Ascending aorta (tissue), 2 donors: ENCODE measurements around the gene POU2AF3. TPM values are rescaled to one million over a fixed set of nuclear protein-coding genes. Genes with fewer than 3 reads are reported as not detected.
"Not testable (repeated sequence)": the region's sequence is repeated elsewhere in the genome, so short reads cannot be mapped to it uniquely, and the experiment has no call there.

Experiments used
- DNase-seq, 2 donors: peaks; one replicate each; pipeline ENCODE4 v3.0.0-alpha.2; 2019; ENCODE audit warnings: low spot score in 2 of 2
- H3K27ac ChIP-seq, 2 donors: fragments of 200-600 bp; sonication (generic); one replicate each; pipeline ENCODE4 v1.5.1; 2016 to 2017; ENCODE audit warnings: mild to moderate bottlenecking in 1 of 2
- H3K27me3 ChIP-seq: fragments of 200-600 bp; sonication (generic); one replicate; pipeline ENCODE4 v1.5.1; 2017
- H3K36me3 ChIP-seq, 2 donors: fragments of 200-600 bp; sonication (generic); one replicate each; pipeline ENCODE4 v1.5.1; 2016
- H3K4me1 ChIP-seq, 2 donors: fragments of 200-600 bp; sonication (generic); one replicate each; pipeline ENCODE4 v1.5.1; 2016 to 2017; ENCODE audit warnings: mild to moderate bottlenecking in 1 of 2
- H3K4me3 ChIP-seq, 2 donors: fragments of 200-600 bp; sonication (generic); one replicate each; pipeline ENCODE4 v1.5.1; 2016 to 2017; ENCODE audit warnings: mild to moderate bottlenecking in 1 of 2
- H3K9me3 ChIP-seq, 2 donors: fragments of 200-600 bp; sonication (generic); one replicate each; pipeline ENCODE4 v1.5.1; 2016
- intact Hi-C: fragments of 100-400 bp; cut with DNase I; formaldehyde crosslinking; loops from one replicate; pipeline ENCODE4 v1.15.1; 2023
- total RNA-seq: library from RNA; depleted of rRNA; stranded (reverse); fragments of >200 nt; gene quantifications from one replicate; pipeline ENCODE4 v1.1.0, GENCODE V29; 2016
- TF ChIP-seq, protein P1 (sequence below), 3 experiments: fragments of 200-600 bp in 2 of 3; fragments of 450-650 bp in 1 of 3; sonication (generic) in 2 of 3; IDR thresholded peaks; one replicate each; pipeline ENCODE4 v1.5.1; 2016 to 2019; ENCODE audit warnings: antibody characterized with exemption in 3 of 3, mild to moderate bottlenecking in 1 of 3, moderate library complexity in 1 of 3

The POU2AF3 gene
- total RNA-seq, 1 donor from 2014 or later: not detected

DNA sequence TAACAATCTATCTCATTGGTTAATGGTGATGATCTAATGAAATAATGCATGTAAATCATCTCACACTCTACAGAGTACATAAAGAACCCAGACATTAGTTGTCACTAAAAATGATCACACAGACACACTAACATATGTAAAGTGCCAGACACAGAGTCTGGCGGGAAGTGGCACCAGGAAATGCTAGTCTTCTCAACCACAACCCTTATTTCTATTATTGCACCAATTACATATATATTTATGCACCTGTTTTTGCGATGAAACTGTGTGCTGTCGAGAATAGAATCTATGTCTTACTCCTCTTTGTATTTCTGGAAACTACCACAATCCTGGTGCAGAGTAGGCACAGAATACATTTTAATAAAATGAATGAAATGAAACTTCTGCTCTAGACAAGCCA, 25.9 kb upstream of the POU2AF3 start:
- Histone ChIP-seq H3K36me3 (no peaks in the 10 kb centered on the region), H3K27ac (no peak overlapping the region), H3K4me1 (no peaks in the 10 kb centered on the region), H3K27me3 (no peaks in the 10 kb centered on the region), H3K4me3 (no peak overlapping the region), H3K9me3 (no peaks in the 10 kb centered on the region)
- DNase-seq: no peak
- intact Hi-C loops: no loop called here
- TF ChIP-seq, protein P1, sequence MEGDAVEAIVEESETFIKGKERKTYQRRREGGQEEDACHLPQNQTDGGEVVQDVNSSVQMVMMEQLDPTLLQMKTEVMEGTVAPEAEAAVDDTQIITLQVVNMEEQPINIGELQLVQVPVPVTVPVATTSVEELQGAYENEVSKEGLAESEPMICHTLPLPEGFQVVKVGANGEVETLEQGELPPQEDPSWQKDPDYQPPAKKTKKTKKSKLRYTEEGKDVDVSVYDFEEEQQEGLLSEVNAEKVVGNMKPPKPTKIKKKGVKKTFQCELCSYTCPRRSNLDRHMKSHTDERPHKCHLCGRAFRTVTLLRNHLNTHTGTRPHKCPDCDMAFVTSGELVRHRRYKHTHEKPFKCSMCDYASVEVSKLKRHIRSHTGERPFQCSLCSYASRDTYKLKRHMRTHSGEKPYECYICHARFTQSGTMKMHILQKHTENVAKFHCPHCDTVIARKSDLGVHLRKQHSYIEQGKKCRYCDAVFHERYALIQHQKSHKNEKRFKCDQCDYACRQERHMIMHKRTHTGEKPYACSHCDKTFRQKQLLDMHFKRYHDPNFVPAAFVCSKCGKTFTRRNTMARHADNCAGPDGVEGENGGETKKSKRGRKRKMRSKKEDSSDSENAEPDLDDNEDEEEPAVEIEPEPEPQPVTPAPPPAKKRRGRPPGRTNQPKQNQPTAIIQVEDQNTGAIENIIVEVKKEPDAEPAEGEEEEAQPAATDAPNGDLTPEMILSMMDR (IDR thresholded peaks at IDR 0.05): no peak

DNA sequence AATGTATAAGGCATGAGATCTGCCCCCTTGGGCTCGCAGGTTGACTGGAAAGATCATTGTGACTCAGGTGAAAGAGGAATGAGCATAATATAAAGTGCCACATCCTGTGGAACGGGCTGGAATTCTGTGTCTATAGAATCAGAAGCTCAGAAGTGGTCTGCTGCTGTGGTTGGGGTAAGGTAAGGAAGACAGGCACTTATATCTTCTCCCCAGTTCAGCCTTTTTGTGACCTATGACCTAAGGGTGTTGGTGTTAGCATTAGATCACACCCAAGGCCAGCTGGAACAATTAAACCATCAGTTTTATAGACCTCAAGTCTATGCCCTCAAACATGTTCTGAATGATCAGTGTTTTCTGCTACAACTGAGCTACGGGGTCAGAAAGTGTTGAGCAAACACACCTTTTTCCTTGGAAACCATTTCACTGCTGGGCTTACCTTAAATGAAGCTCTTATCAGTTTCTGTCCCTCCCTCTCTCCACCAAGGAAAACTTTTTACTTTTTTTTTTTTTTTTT, 15.7 kb upstream of the POU2AF3 start:
- H3K27me3 ChIP-seq: no peaks in the 10 kb centered on the region
- no peaks in the 10 kb centered on the region for H3K36me3 ChIP-seq
- no peak overlapping the region for H3K27ac ChIP-seq
- H3K9me3 ChIP-seq: no peaks in the 10 kb centered on the region
- intact Hi-C loops: loop anchor here (1.0 kb wide), 2 partner anchors 141 to 164 kb away; no protein-coding TSS in a partner anchor
- no peak overlapping the region for H3K4me3 ChIP-seq
- no peak for DNase-seq
- no peaks in the 10 kb centered on the region for H3K4me1 ChIP-seq
- TF ChIP-seq, protein P1 (IDR thresholded peaks at IDR 0.05): no peak

DNA sequence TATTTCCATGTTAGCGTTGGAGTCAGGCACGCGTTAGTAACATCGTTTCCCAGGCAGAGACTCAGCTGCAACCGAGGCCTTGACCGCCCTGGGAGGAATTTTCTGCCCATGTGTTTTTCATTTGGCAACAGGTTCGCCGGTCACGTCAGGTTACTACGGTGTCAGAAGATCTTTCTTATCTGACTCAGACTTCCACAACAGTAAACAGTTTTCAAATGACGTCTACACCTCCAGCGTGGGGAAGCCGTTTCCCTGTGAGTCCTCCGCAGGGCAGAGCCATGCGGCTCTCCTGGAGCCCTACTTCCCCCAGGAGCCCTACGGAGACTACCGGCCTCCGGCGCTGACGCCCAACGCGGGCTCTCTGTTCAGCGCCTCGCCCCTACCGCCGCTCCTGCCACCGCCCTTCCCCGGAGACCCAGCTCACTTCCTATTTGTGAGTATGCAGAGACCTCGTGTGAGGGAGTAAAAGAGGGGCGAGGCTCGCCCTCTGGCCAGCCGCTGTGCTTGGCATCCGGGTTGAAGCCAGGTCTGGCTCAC, 14.3 kb upstream of the POU2AF3 start:
- H3K9me3 ChIP-seq: no peaks in the 10 kb centered on the region
- TF ChIP-seq, protein P1 (IDR thresholded peaks at IDR 0.05): no peak
- H3K27me3 ChIP-seq: no peaks in the 10 kb centered on the region
- no peak overlapping the region for H3K27ac ChIP-seq
- no peaks in the 10 kb centered on the region for H3K36me3 ChIP-seq
- no peak overlapping the region for H3K4me3 ChIP-seq
- H3K4me1 ChIP-seq: no peaks in the 10 kb centered on the region
- intact Hi-C loops: loop anchor here (1.0 to 2.0 kb wide), 3 partner anchors 15 to 162 kb away; partner anchors contain the start of gene POU2AF3
- DNase-seq: no peak

DNA sequence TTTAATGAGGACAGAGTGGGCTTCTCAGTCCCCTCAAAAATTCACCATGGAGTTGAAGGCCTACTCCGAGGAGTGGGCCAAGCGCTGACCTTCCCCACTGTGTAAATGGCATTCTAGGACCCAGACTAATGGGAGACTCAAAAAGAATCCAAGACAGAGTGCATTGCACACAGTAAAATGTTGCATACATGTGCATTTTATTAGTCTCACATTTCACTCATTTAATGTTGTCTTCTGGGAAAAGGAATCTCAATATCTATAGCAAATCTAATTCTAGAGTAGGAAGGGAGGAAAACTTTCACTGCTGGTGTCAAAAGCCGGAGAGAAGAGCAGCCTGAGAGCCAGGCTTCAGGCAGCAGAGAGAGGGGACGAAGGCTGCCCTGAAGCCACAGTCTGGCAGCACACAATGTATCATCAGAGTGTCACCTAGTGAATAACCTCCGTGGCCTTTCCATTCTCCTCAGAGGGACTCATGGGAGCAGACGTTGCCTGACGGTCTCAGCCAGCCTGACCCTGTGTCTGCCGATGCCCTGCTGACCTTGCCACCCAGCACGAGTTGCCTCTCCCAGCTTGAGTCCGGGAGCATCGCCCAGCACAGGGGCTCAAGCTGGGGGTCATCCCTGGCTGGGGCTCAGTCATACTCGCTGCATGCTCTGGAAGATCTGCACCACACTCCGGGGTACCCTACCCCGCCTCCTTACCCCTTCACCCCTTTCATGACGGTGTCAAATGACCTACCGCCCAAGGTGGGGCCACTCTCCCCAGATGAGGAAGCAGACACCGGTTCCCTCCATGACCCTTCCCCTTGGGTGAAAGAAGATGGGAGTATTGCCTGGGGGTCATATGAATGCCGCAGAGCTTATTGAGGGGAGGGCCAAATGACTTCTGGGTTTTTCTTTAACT, 12.9 kb upstream of the POU2AF3 start:
- H3K36me3 ChIP-seq: no peaks in the 10 kb centered on the region
- no peaks in the 10 kb centered on the region for H3K9me3 ChIP-seq
- H3K4me3 ChIP-seq: no peak overlapping the region

DNA sequence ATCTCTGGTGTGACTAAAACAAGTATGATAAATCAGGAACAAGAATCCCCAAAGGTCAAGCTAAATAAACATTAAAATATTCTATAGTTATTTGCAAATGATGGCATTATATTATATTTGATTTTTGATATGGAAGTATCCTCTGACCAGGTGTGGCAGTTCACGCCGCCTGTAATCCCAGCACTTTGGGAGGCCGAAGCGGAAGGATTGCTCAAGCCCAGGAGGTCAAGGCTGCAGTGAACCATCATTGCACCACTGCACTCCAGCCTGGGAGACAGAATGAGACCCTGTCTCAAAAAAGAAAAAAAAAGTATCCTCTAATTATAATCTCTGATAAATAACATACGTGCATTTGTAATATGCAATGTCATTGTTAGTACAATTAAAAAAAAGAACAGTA, 6.6 kb upstream of the POU2AF3 start:
- TF ChIP-seq, protein P1 (IDR thresholded peaks at IDR 0.05): no peak
- H3K27ac ChIP-seq: no peak overlapping the region
- no peaks in the 10 kb centered on the region for H3K27me3 ChIP-seq
- no peaks in the 10 kb centered on the region for H3K4me1 ChIP-seq
- H3K4me3 ChIP-seq: no peak overlapping the region
- no peaks in the 10 kb centered on the region for H3K9me3 ChIP-seq
- intact Hi-C loops: no loop called here
- no peaks in the 10 kb centered on the region for H3K36me3 ChIP-seq
- no peak for DNase-seq

More for the DNA sequence above, 12.9 kb upstream of the POU2AF3 start:
- DNase-seq: no peak
- H3K27me3 ChIP-seq: no peaks in the 10 kb centered on the region
- intact Hi-C loops: loop anchor here (2.0 kb wide), 1 partner anchor 13 kb away; the partner anchor contains the start of gene POU2AF3
- no peaks in the 10 kb centered on the region for H3K4me1 ChIP-seq
- TF ChIP-seq, protein P1 (IDR thresholded peaks at IDR 0.05): no peak
- H3K27ac ChIP-seq: no peak overlapping the region

DNA sequence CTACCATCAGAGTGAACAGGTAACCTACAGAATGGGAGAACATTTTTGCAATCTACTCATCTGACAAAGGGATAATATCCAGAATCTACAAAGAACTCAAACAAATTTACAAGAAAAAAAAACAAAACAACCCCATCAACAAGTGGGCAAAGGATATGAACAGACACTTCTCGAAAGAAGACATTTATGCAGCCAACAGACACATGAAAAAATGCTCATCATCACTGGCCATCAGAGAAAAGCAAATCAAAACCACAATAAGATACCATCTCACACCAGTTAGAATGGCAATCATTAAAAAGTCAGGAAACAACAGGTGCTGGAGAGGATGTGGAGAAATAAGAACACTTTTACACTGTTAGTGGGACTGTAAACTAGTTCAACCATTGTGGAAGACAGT, 5.9 kb upstream of the POU2AF3 start:
- H3K9me3 ChIP-seq, DNase-seq, intact Hi-C loops, H3K4me3 ChIP-seq, H3K27ac ChIP-seq, H3K36me3 ChIP-seq, H3K27me3 ChIP-seq, H3K4me1 ChIP-seq: not testable (repeated sequence)
